Chondrocyte (in vitro differentiated cells): ENCODE data around the gene IRX4. TPM values are rescaled to one million over a fixed set of nuclear protein-coding genes. Genes with fewer than 3 reads are reported as not detected.

ENCODE experiments used
- DNase-seq: peaks from one replicate; pipeline ENCODE4 v3.0.0; 2021; ENCODE audit warnings: mixed read lengths, low spot score
- H3K27ac Mint-ChIP-seq: one replicate; pipeline ENCODE4 v1.8.0; 2021; ENCODE audit warnings: mild to moderate bottlenecking, moderate library complexity, mixed read lengths; ENCODE audit not compliant: unreplicated experiment
- H3K27me3 Mint-ChIP-seq: 2 replicates; pipeline ENCODE4 v1.8.0; 2021; ENCODE audit warnings: low read depth, mixed read lengths
- H3K36me3 Mint-ChIP-seq: 2 replicates; pipeline ENCODE4 v1.8.0; 2021; ENCODE audit warnings: low read depth, mixed read lengths
- H3K4me1 Mint-ChIP-seq: 2 replicates; pipeline ENCODE4 v1.8.0; 2021; ENCODE audit warnings: low read depth, mild to moderate bottlenecking, mixed read lengths
- H3K4me3 Mint-ChIP-seq: one replicate; pipeline ENCODE4 v1.8.0; 2021; ENCODE audit warnings: mild to moderate bottlenecking, moderate library complexity, mixed read lengths; ENCODE audit not compliant: unreplicated experiment
- H3K9me3 Mint-ChIP-seq: 2 replicates; pipeline ENCODE4 v1.8.0; 2021; ENCODE audit warnings: low read depth, mixed read lengths
- CTCF ChIP-seq: fragments of 200-600 bp; sonication (generic); IDR thresholded peaks from 2 replicates; pipeline ENCODE4 v1.5.0; 2021; ENCODE audit warnings: antibody characterized with exemption, mild to moderate bottlenecking, moderate library complexity
- total RNA-seq: library from RNA; stranded (reverse); gene quantifications from 3 replicates; pipeline ENCODE4 v1.2.1, GENCODE V29; 2021

The IRX4 gene
- total RNA-seq, 1 donor from 2014 or later: not detected

- Mint-ChIP-seq H3K9me3 (no peaks in the 10 kb centered on the region), H3K27ac (no peak overlapping the region), H3K27me3 (peaks cover 45% of the 10 kb centered on the region), H3K4me1 (peaks cover 11% of the 10 kb centered on the region), H3K4me3 (no peak overlapping the region), H3K36me3 (no peaks in the 10 kb centered on the region)
- no peak for TF ChIP-seq CTCF
- DNase-seq: no peak
Observed at GRCh38 chr5:1880377-1881025, 2.2 kb downstream of the IRX4 start.

- H3K9me3 Mint-ChIP-seq: no peaks in the 10 kb centered on the region
Observed at GRCh38 chr5:1879292-1880263, 3.1 kb downstream of the IRX4 start.

GRCh38 chr5:1878050-1878849 is 4.5 kb downstream of the IRX4 start:
- H3K27me3 Mint-ChIP-seq: peaks cover 47% of the 10 kb centered on the region
- peaks cover 7% of the 10 kb centered on the region for H3K4me1 Mint-ChIP-seq
- no peaks in the 10 kb centered on the region for H3K9me3 Mint-ChIP-seq
- H3K4me3 Mint-ChIP-seq: no peak overlapping the region
- TF ChIP-seq CTCF: no peak
- H3K27ac Mint-ChIP-seq: no peak overlapping the region
- no peaks in the 10 kb centered on the region for H3K36me3 Mint-ChIP-seq
- no peak for DNase-seq

More at GRCh38 chr5:1879292-1880263, 3.1 kb downstream of the IRX4 start:
- Mint-ChIP-seq H3K27me3 (peaks cover 44% of the 10 kb centered on the region), H3K4me1 (peaks cover 11% of the 10 kb centered on the region), H3K36me3 (no peaks in the 10 kb centered on the region), H3K4me3 (no peak overlapping the region), H3K27ac (no peak overlapping the region)
- TF ChIP-seq CTCF: no peak
- no peak for DNase-seq

GRCh38 chr5:1877103-1878049 is 5.3 kb downstream of the IRX4 start:
- DNase-seq: no peak
- Mint-ChIP-seq H3K4me3 (no peak overlapping the region), H3K27me3 (peaks cover 54% of the 10 kb centered on the region), H3K4me1 (peaks cover 4% of the 10 kb centered on the region), H3K36me3 (no peaks in the 10 kb centered on the region), H3K27ac (no peak overlapping the region), H3K9me3 (no peaks in the 10 kb centered on the region)
- no peak for TF ChIP-seq CTCF
